Breast epithelium (tissue), 3 donors: Measurements from ENCODE around the gene IQGAP2.

Experiments used
- POLR2A ChIP-seq: fragments of 450-650 bp; IDR thresholded peaks from one replicate; pipeline ENCODE4 v1.6.1; 2016; ENCODE audit warnings: antibody characterized with exemption, mild to moderate bottlenecking, moderate library complexity
- POLR2AphosphoS5 ChIP-seq, 3 donors: sonication (generic); formaldehyde crosslinking; IDR thresholded peaks; one replicate each; pipeline ENCODE4 v1.6.1; 2017; ENCODE audit warnings: antibody characterized with exemption in 3 of 3
- TF ChIP-seq, protein P1 (sequence below), 3 donors: fragments of 450-650 bp; IDR thresholded peaks; one replicate each; pipeline ENCODE4 v1.5.1; 2016 to 2017; ENCODE audit warnings: antibody characterized with exemption in 3 of 3, mild to moderate bottlenecking in 3 of 3, moderate library complexity in 3 of 3

- TF ChIP-seq POLR2AphosphoS5 (IDR thresholded peaks at IDR 0.05) (no peak), POLR2A (no peak)
- TF ChIP-seq, protein P1, sequence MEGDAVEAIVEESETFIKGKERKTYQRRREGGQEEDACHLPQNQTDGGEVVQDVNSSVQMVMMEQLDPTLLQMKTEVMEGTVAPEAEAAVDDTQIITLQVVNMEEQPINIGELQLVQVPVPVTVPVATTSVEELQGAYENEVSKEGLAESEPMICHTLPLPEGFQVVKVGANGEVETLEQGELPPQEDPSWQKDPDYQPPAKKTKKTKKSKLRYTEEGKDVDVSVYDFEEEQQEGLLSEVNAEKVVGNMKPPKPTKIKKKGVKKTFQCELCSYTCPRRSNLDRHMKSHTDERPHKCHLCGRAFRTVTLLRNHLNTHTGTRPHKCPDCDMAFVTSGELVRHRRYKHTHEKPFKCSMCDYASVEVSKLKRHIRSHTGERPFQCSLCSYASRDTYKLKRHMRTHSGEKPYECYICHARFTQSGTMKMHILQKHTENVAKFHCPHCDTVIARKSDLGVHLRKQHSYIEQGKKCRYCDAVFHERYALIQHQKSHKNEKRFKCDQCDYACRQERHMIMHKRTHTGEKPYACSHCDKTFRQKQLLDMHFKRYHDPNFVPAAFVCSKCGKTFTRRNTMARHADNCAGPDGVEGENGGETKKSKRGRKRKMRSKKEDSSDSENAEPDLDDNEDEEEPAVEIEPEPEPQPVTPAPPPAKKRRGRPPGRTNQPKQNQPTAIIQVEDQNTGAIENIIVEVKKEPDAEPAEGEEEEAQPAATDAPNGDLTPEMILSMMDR (IDR thresholded peaks at IDR 0.05): no peak
Observed at GRCh38 chr5:76747706-76748105, 344.6 kb downstream of the IQGAP2 start.
